ENCODE measurements around the gene TRAM2. TPM values are rescaled to one million over a fixed set of nuclear protein-coding genes. Genes with fewer than 3 reads are reported as not detected.

TRAM2 gene
- total and polyA plus RNA-seq, 2 of the 13 experiments (the other 11 are each of a cell fraction or from before 2014, with no cell fraction given) = 49.1 to 72.5 TPM

DNA sequence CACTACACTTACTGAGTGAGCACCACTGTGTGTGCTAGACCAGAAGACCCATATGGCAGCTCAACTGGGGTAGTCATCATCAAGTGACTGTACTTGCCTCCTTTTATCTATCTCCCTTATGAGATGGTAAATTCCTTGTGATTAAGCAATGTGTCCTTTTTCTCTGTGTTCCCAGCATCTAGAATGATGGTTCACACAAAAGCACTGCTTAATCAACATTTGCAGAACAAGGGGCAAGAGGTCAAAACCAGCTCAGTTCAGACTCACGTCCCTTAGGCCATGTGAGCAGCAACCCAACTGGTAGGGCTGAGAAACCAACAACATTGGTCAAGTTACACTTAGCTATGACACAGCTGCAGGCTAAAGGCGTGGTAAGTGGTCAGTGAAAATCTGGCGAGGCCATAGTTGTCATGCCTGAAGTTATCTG, 10.0 kb downstream of the TRAM2 start:
- no peak overlapping the region for H2AFZ ChIP-seq (ENCODE audit: low read length)
- no TSS peak for BruUV-seq (replicated peaks)
- H4K20me1 ChIP-seq (ENCODE audit: insufficient read depth, low read length) = peaks cover 69% of the 10 kb centered on the region
- in situ Hi-C loops (cut with HindIII; ENCODE audit: extremely low pct_ligation_motif_present, low pct_unique_long_range_greater_than_20kb) (no loop called here), intact Hi-C loops (cut with micrococcal nuclease; ENCODE audit: unreplicated experiment) (no loop called here)
- peaks cover 97% of the 10 kb centered on the region for H3K4me1 ChIP-seq (ENCODE audit: insufficient read depth, low read length)
- WGBS (ENCODE audit: low lambda C conversion rate) = 55% methylated on average over 3 of the region's 3 CpGs
- DNase-seq (ENCODE audit: low spot score) (peak; percentile 58), FAIRE-seq (peak; percentile 82), ATAC-seq (peak; percentile 63)
- no peak overlapping the region for H3K4me2 ChIP-seq (ENCODE audit: low read depth, low read length)
- POLR2A ChIA-PET = interaction anchor here (1.0 to 3.0 kb wide), 10 partner anchors 9 to 147 kb away, joined by 3 to 14 read pairs (median 6); partner anchors contain the start of genes EFHC1 and TRAM2
- no peak overlapping the region for H3K4me3 ChIP-seq (replicated peaks in 1 of 3; ENCODE audit: insufficient read depth in 1 of 3, low read depth in 2 of 3, low read length in 3 of 3)
- no peaks in the 10 kb centered on the region for H3K27me3 ChIP-seq (ENCODE audit: control insufficient read depth in 1 of 2, insufficient read depth in 2 of 2, low read length in 2 of 2)
- CTCF ChIA-PET (ENCODE audit: low intra/inter-chr PET ratio, low total read pairs) = no interaction called here
- no peaks in the 10 kb centered on the region for H3K9me3 ChIP-seq (ENCODE audit: low read length)
- peaks cover 8 to 38% of the 10 kb centered on the region in 2 experiments for H3K36me3 ChIP-seq (replicated peaks in 1 of 2; ENCODE audit: control insufficient read depth in 1 of 2, insufficient read depth in 2 of 2, low read length in 2 of 2)
- peaks cover 100% of the 10 kb centered on the region for H3K79me2 ChIP-seq (ENCODE audit: insufficient read depth, low read length)
- no peak overlapping the region for H3K9ac ChIP-seq (ENCODE audit: insufficient read depth, low read depth, low read length)
- H3K27ac ChIP-seq (ENCODE audit: extremely low read length, insufficient read depth, low read length) = no peak overlapping the region
- no peak for TF ChIP-seq DBP (CRISPR knock-in tag; IDR thresholded peaks at IDR 0.05; ENCODE audit: not compliant biosample characterization)
- TF ChIP-seq TCF12 (IDR thresholded peaks at IDR 0.05) = no peak
- TF ChIP-seq TCF12 (CRISPR knock-in tag; IDR thresholded peaks at IDR 0.05) = no peak
- TF ChIP-seq, protein P1, sequence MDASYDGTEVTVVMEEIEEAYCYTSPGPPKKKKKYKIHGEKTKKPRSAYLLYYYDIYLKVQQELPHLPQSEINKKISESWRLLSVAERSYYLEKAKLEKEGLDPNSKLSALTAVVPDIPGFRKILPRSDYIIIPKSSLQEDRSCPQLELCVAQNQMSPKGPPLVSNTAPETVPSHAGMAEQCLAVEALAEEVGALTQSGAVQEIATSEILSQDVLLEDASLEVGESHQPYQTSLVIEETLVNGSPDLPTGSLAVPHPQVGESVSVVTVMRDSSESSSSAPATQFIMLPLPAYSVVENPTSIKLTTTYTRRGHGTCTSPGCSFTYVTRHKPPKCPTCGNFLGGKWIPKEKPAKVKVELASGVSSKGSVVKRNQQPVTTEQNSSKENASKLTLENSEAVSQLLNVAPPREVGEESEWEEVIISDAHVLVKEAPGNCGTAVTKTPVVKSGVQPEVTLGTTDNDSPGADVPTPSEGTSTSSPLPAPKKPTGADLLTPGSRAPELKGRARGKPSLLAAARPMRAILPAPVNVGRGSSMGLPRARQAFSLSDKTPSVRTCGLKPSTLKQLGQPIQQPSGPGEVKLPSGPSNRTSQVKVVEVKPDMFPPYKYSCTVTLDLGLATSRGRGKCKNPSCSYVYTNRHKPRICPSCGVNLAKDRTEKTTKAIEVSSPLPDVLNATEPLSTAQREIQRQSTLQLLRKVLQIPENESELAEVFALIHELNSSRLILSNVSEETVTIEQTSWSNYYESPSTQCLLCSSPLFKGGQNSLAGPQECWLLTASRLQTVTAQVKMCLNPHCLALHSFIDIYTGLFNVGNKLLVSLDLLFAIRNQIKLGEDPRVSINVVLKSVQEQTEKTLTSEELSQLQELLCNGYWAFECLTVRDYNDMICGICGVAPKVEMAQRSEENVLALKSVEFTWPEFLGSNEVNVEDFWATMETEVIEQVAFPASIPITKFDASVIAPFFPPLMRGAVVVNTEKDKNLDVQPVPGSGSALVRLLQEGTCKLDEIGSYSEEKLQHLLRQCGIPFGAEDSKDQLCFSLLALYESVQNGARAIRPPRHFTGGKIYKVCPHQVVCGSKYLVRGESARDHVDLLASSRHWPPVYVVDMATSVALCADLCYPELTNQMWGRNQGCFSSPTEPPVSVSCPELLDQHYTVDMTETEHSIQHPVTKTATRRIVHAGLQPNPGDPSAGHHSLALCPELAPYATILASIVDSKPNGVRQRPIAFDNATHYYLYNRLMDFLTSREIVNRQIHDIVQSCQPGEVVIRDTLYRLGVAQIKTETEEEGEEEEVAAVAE (CRISPR knock-in tag; IDR thresholded peaks at IDR 0.05; ENCODE audit: borderline replicate concordance) = no peak
- TF ChIP-seq ZNF44 (CRISPR knock-in tag; IDR thresholded peaks at IDR 0.05) = no peak
- no peak for TF ChIP-seq ZBTB8A (CRISPR knock-in tag; IDR thresholded peaks at IDR 0.05; ENCODE audit: borderline replicate concordance, low read depth)
- TF ChIP-seq AHR (CRISPR knock-in tag; IDR thresholded peaks at IDR 0.05) = no peak
- TF ChIP-seq XBP1 (CRISPR knock-in tag; IDR thresholded peaks at IDR 0.05) = no peak
- TF ChIP-seq NR2F1 (CRISPR knock-in tag; IDR thresholded peaks at IDR 0.05) = peak; percentile 40 to 50; a peak in 1 of 4 replicates
- TF ChIP-seq EP300 (IDR thresholded peaks at IDR 0.05; ENCODE audit: low read depth in 2 of 2, low read length in 2 of 2) = 0 out of 4 replicates have a peak, but pooled peaks of 1 of the 2 experiments have one; percentile 17
- 0 out of 2 replicates have a peak, but pooled peaks have one; percentile 16 for TF ChIP-seq EP300 (CRISPR knock-in tag; IDR thresholded peaks at IDR 0.05; ENCODE audit: borderline replicate concordance)
- TF ChIP-seq MATR3 (CRISPR knock-in tag; IDR thresholded peaks at IDR 0.05) = no peak
- TF ChIP-seq ZNF780A (CRISPR knock-in tag; IDR thresholded peaks at IDR 0.05) = no peak
- TF ChIP-seq ZNF724P (CRISPR knock-in tag; IDR thresholded peaks at IDR 0.05; ENCODE audit: borderline replicate concordance) = no peak
- TF ChIP-seq ZC3H13 (CRISPR knock-in tag; IDR thresholded peaks at IDR 0.05) = no peak
- TF ChIP-seq, protein P2, sequence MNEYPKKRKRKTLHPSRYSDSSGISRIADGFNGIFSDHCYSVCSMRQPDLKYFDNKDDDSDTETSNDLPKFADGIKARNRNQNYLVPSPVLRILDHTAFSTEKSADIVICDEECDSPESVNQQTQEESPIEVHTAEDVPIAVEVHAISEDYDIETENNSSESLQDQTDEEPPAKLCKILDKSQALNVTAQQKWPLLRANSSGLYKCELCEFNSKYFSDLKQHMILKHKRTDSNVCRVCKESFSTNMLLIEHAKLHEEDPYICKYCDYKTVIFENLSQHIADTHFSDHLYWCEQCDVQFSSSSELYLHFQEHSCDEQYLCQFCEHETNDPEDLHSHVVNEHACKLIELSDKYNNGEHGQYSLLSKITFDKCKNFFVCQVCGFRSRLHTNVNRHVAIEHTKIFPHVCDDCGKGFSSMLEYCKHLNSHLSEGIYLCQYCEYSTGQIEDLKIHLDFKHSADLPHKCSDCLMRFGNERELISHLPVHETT (CRISPR knock-in tag; conservative IDR thresholded peaks at IDR 0.05) = no peak
- TF ChIP-seq POLR2A (IDR thresholded peaks at IDR 0.05; ENCODE audit: insufficient read depth in 1 of 2, low read depth in 2 of 2, low read length in 2 of 2) = no peak
- TF ChIP-seq HHEX (CRISPR knock-in tag; IDR thresholded peaks at IDR 0.05) = no peak

Data from HepG2 (cell line).